Effector memory CD4-positive, alpha-beta T cell (primary cell): ENCODE results near the gene TCERG1L.

Experiments
- DNase-seq, 3 donors: peaks; one replicate each; pipeline ENCODE4 v3.0.0-alpha.2; 2020
- H3K27ac ChIP-seq: 2 replicates; pipeline ENCODE4 v1.7.0; 2013; ENCODE audit warnings: mild to moderate bottlenecking, low read length, moderate library complexity; ENCODE audit not compliant: insufficient read depth, poor library complexity, severe bottlenecking
- H3K27me3 ChIP-seq: replicated peaks from 2 replicates; pipeline ENCODE4 v1.7.0; 2013; ENCODE audit warnings: mild to moderate bottlenecking, low read length; ENCODE audit not compliant: insufficient read depth, control insufficient read depth, poor library complexity, severe bottlenecking
- H3K36me3 ChIP-seq: 2 replicates; pipeline ENCODE4 v1.7.0; 2013; ENCODE audit warnings: mild to moderate bottlenecking, low read length, moderate library complexity; ENCODE audit not compliant: control insufficient read depth, insufficient read depth
- H3K4me1 ChIP-seq: 2 replicates; pipeline ENCODE4 v1.7.0; 2013; ENCODE audit warnings: low read length, mild to moderate bottlenecking; ENCODE audit not compliant: control insufficient read depth, insufficient read depth, poor library complexity, severe bottlenecking
- H3K4me3 ChIP-seq: 2 replicates; pipeline ENCODE4 v1.7.0; 2013; ENCODE audit warnings: low read length, low read depth, mild to moderate bottlenecking; ENCODE audit not compliant: insufficient read depth, poor library complexity, severe bottlenecking
- H3K9me3 ChIP-seq: 2 replicates; pipeline ENCODE4 v1.7.0; 2013; ENCODE audit warnings: mild to moderate bottlenecking, low read length, moderate library complexity; ENCODE audit not compliant: control insufficient read depth

TCERG1L gene

DNA sequence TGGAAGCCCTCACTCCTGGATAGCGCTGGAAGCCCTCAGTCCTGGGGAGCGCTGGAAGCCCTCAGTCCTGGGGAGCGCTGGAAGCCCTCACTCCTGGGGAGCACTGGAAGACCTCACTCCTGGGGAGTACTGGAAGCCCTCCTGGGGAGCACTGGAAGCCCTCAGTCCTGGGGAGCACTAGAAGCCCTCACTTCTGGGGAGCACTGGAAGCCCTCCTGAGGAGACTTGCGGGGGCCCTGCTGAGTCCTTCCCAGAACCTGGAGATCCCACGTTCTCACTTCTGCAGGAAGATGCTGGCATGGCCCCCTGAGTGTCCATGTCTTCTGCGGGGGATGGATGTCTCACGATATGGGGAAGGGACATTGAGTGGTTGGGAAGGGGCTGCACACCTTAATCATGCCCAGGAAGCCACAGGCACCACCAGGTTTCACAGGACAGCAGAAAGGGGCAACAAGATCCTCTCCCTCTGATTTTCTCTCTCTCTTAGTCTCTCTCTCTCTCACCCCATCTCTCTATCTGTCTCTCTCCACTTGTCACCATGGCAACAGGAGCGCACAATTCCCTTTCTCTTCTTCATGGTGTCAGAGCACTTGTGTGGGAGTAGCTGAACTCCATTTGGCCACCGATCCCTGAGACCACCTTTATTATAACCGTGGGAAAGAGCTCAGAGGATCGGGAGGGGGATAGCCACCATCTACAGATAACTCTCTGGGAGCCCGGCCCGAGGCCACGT lies 267.0 kb downstream of the TCERG1L start:
- H3K27me3 ChIP-seq, result no peaks in the 10 kb centered on the region
- no peaks in the 10 kb centered on the region for H3K4me1 ChIP-seq
- H3K9me3 ChIP-seq, result no peaks in the 10 kb centered on the region
- no peak overlapping the region for H3K27ac ChIP-seq
- H3K4me3 ChIP-seq, result no peak overlapping the region
- no peak for DNase-seq
- H3K36me3 ChIP-seq, result no peaks in the 10 kb centered on the region

DNA sequence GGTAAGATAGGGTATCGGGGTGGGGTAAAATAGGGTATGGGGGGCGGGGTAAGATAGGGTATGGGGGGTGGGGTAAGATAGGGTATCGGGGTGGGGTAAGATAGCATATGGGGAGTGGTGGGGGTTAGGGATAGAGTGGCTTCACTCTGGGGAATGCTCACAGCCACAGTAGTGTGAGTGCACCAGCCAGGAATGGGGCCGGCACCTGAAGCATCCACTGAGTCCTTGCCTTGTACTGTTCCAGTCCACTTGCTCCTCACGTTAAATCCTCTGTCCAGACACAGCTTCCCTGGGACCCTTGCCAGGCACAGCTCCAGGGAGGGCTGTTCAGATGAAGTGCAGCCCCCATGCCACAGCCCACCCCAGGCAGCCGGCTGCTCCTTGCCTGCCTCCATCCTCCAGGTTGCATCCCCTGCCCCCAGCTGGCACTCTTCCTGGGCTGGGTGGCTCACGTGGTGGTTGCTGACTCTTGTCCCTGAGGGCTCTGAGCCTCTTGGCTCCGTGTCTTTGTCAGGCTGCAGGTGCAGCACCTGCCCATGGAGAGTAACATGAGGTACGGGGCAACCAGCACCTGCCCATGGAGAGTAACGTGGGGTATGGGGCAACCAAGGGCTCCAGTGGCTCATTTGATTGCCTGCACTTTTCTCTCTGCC lies 268.4 kb downstream of the TCERG1L start:
- no peak for DNase-seq
- Histone ChIP-seq H3K4me3 (no peak overlapping the region), H3K9me3 (no peaks in the 10 kb centered on the region), H3K36me3 (no peaks in the 10 kb centered on the region), H3K4me1 (no peaks in the 10 kb centered on the region), H3K27me3 (no peaks in the 10 kb centered on the region), H3K27ac (no peak overlapping the region)
